Large intestine (tissue), 3 donors: ENCODE results near the gene ZMYM2. TPM values are rescaled to one million over a fixed set of nuclear protein-coding genes. Genes with fewer than 3 reads are reported as not detected.

Source experiments
- DNase-seq, 2 donors: peaks; one replicate each; pipeline versions ENCODE4 v3.0.0 to v3.0.0-alpha.2; 2013
- H3K27ac ChIP-seq: one replicate; pipeline ENCODE4 v1.5.1; 2013; ENCODE audit warnings: low read length
- H3K27me3 ChIP-seq: 2 replicates; pipeline ENCODE4 v1.6.1; 2013; ENCODE audit warnings: low read length; ENCODE audit not compliant: control insufficient read depth, insufficient read depth
- H3K36me3 ChIP-seq: 2 replicates; pipeline ENCODE4 v1.6.1; 2013; ENCODE audit warnings: low read length; ENCODE audit not compliant: control insufficient read depth, insufficient read depth
- H3K4me1 ChIP-seq: one replicate; pipeline ENCODE4 v1.6.1; 2013; ENCODE audit warnings: low read length; ENCODE audit not compliant: control insufficient read depth, insufficient read depth
- H3K4me3 ChIP-seq: one replicate; pipeline ENCODE4 v1.5.1; 2013; ENCODE audit warnings: low read length
- H3K9me3 ChIP-seq: one replicate; pipeline ENCODE4 v1.6.1; 2013; ENCODE audit warnings: mild to moderate bottlenecking, low read depth, low read length, moderate library complexity; ENCODE audit not compliant: control insufficient read depth
- WGBS: methylation state at CpG from one replicate; pipeline ENCODE4 v1.1.5; 2013; ENCODE audit warnings: low lambda C conversion rate; ENCODE audit not compliant: insufficient coverage; 5-methylcytosine and 5-hydroxymethylcytosine counted together
- polyA plus RNA-seq: library from polyadenylated mRNA; unstranded; fragments of 120-200 nt; gene quantifications from one replicate; pipeline ENCODE4 v1.2.1, GENCODE V29; 2013

ZMYM2 gene
- polyA plus RNA-seq, 1 donor: 53.4 TPM

DNA sequence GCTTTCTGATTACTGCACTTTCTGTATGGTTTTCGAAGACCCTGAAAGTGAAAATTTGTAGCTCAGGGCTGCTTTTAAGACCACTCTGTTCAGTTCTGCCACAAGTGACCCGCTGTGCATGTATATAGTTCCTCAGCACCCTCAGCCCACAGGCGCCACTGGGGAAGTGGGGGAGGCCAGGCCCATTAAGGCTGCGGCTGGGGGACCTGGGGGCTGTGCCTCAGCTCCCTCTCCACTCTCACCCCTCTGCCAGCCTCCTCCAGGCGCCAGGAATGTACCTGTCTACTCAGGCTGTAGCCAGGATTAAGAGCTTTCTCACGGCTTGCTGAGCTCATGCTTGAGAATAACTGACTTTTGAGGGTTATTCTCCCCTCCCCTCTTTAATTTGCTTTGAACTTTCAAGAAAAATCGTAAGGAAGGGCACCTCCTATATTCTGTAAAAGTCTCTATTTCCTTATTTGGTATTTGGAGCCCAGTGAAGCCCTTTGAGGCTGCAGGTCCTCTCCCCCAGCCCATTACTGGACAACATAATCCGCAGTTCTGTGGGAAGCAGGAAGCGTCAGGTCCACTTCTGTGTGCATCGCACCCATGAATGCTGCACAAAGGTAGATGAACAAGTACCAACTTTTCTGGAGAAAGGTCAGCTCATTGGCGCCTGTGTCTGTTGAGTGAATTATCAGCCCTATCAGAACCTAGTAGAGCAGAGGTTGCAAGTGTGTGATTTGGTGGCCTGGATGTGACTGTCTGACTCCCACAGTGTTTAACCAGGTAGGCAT lies 172.7 kb downstream of the ZMYM2 start:
- Histone ChIP-seq H3K27ac (no peak overlapping the region), H3K4me1 (no peaks in the 10 kb centered on the region), H3K27me3 (peaks cover 43% of the 10 kb centered on the region), H3K9me3 (no peaks in the 10 kb centered on the region), H3K4me3 (no peak overlapping the region), H3K36me3 (no peaks in the 10 kb centered on the region)
- no peak for DNase-seq
- no CpG with 5 or more reads among the region's 11 CpGs for WGBS

GRCh38 chr13:20132052-20132634 lies 173.6 kb downstream of the ZMYM2 start:
- Histone ChIP-seq H3K27me3 (peaks cover 52% of the 10 kb centered on the region), H3K27ac (no peak overlapping the region), H3K36me3 (no peaks in the 10 kb centered on the region), H3K4me3 (no peak overlapping the region), H3K4me1 (no peaks in the 10 kb centered on the region), H3K9me3 (no peaks in the 10 kb centered on the region)
- no CpG with 5 or more reads among the region's 10 CpGs for WGBS
- DNase-seq: no peak

GRCh38 chr13:20134732-20135131 lies 176.2 kb downstream of the ZMYM2 start:
- WGBS: 80% methylated on average over 5 of the region's 8 CpGs

GRCh38 chr13:20136781-20137703 lies 178.5 kb downstream of the ZMYM2 start:
- H3K4me3 ChIP-seq: no peak overlapping the region
- H3K9me3 ChIP-seq: no peaks in the 10 kb centered on the region
- H3K4me1 ChIP-seq: no peaks in the 10 kb centered on the region
- peaks cover 53% of the 10 kb centered on the region for H3K27me3 ChIP-seq
- no CpG with 5 or more reads among the region's 56 CpGs for WGBS
- H3K27ac ChIP-seq: no peak overlapping the region
- H3K36me3 ChIP-seq: no peaks in the 10 kb centered on the region
- DNase-seq: peak in 1 of 2 donors; percentile 52

More at GRCh38 chr13:20134732-20135131, 176.2 kb downstream of the ZMYM2 start:
- no peaks in the 10 kb centered on the region for H3K9me3 ChIP-seq
- no peaks in the 10 kb centered on the region for H3K4me1 ChIP-seq
- DNase-seq: no peak
- H3K4me3 ChIP-seq: no peak overlapping the region
- no peaks in the 10 kb centered on the region for H3K36me3 ChIP-seq
- no peak overlapping the region for H3K27ac ChIP-seq
- H3K27me3 ChIP-seq: peaks cover 43% of the 10 kb centered on the region

GRCh38 chr13:20137875-20138274 lies 179.3 kb downstream of the ZMYM2 start:
- no CpG with 5 or more reads among the region's 2 CpGs for WGBS
- peaks cover 58% of the 10 kb centered on the region for H3K27me3 ChIP-seq
- peaks cover 5% of the 10 kb centered on the region for H3K9me3 ChIP-seq
- no peak overlapping the region for H3K4me3 ChIP-seq
- H3K27ac ChIP-seq: no peak overlapping the region
- no peaks in the 10 kb centered on the region for H3K4me1 ChIP-seq
- H3K36me3 ChIP-seq: no peaks in the 10 kb centered on the region
- no peak for DNase-seq

DNA sequence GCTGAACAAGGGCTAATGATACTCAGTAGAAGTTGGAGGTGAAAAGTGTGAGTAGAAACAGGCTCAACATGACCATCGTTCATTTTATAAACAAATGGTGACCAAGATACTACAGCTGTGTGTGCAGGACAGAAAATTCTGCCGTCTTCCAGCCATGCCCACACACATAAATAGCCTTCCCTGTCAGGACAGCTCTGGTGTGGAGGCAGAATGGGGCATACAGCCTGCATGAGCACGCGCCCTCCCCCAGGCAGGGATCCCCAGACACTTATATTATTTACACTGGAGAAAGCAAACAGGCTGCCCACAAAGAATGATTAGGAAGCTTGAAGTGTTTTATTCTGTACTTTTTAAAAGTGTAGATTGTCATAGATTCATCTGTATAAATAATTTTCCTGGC lies 182.0 kb downstream of the ZMYM2 start:
- no peak overlapping the region for H3K4me3 ChIP-seq
- no peaks in the 10 kb centered on the region for H3K36me3 ChIP-seq
- H3K27ac ChIP-seq: no peak overlapping the region
- WGBS: no CpG with 5 or more reads among the region's 4 CpGs
- DNase-seq: no peak
- H3K27me3 ChIP-seq: peaks cover 77% of the 10 kb centered on the region
- peaks cover 7% of the 10 kb centered on the region for H3K9me3 ChIP-seq
- H3K4me1 ChIP-seq: no peaks in the 10 kb centered on the region

Other genes with a start within 250 kb of the ZMYM2 start
- gene PSPC1, start 175.8 kb upstream of the ZMYM2 start, polyA plus RNA-seq: 49.5 TPM
- 20.1 TPM for gene ZMYM5, start 95.1 kb upstream of the ZMYM2 start, polyA plus RNA-seq
- 0.13 TPM for gene GJA3, start 202.3 kb downstream of the ZMYM2 start, polyA plus RNA-seq
- gene GJB2, start 234.2 kb downstream of the ZMYM2 start, polyA plus RNA-seq: 4.1 TPM